PC-3 (cell line): Measurements from ENCODE around the gene MINK1. TPM values are rescaled to one million over a fixed set of nuclear protein-coding genes. Genes with fewer than 3 reads are reported as not detected.

Experiments
- ATAC-seq: fragments of 200-7000 bp; cut with Tn5 transposase; 2 replicates; pipeline ENCODE4 v1.9.1; 2020; ENCODE audit warnings: mild to moderate bottlenecking, moderate library complexity
- BruUV-seq: library from RNA; stranded (reverse); fragments of 400-500 nt; replicated peaks from 2 replicates; lab custom pipeline; 2021; lab: Mats Ljungman, UMichigan
- CTCF ChIA-PET: fragments of 300-600 bp; sonication (Branson Sonifier 250); formaldehyde crosslinking; loops from one replicate; lab custom pipeline; 2022; ENCODE audit warnings: antibody characterized with exemption; lab: Charles Lee
- POLR2A ChIA-PET: fragments of 300-600 bp; sonication (Branson Sonifier 250); formaldehyde crosslinking; loops from one replicate; lab custom pipeline; 2022; ENCODE audit warnings: antibody characterized with exemption; ENCODE audit not compliant: unreplicated experiment; lab: Charles Lee
- DNase-seq: peaks from one replicate; pipeline ENCODE4 v3.0.0-alpha.2; 2015
- H2AFZ ChIP-seq: fragments of 300-600 bp; sonication (generic); 2 replicates; pipeline ENCODE4 v1.6.0; 2016; ENCODE audit warnings: antibody characterized with exemption, low read length
- H3F3A ChIP-seq: fragments of 300-600 bp; sonication (generic); one replicate; pipeline ENCODE4 v1.6.0; 2017; ENCODE audit warnings: antibody characterized with exemption, low read length, control low read depth, mild to moderate bottlenecking; ENCODE audit not compliant: unreplicated experiment
- H3K27ac ChIP-seq: fragments of 300-600 bp; sonication (generic); 2 replicates; pipeline ENCODE4 v1.5.1; 2016; ENCODE audit warnings: mild to moderate bottlenecking, low read length
- H3K27me3 ChIP-seq: fragments of 300-600 bp; sonication (generic); 2 replicates; pipeline ENCODE4 v1.6.1; 2016; ENCODE audit warnings: low read length, mixed read lengths
- H3K36me3 ChIP-seq: fragments of 300-600 bp; sonication (generic); 2 replicates; pipeline ENCODE4 v1.6.1; 2016; ENCODE audit warnings: low read depth, mixed run types, low read length, mixed read lengths
- H3K4me1 ChIP-seq: fragments of 300-600 bp; sonication (generic); 2 replicates; pipeline ENCODE4 v1.5.1; 2016; ENCODE audit warnings: low read length; ENCODE audit not compliant: insufficient read depth
- H3K4me2 ChIP-seq: fragments of 300-600 bp; sonication (generic); 2 replicates; pipeline ENCODE4 v1.6.0; 2016; ENCODE audit warnings: low read length
- H3K4me3 ChIP-seq: fragments of 300-600 bp; sonication (generic); 2 replicates; pipeline ENCODE4 v1.5.1; 2016; ENCODE audit warnings: mild to moderate bottlenecking, low read length, mixed read lengths
- H3K79me2 ChIP-seq: fragments of 300-600 bp; sonication (generic); 2 replicates; pipeline ENCODE4 v1.6.1; 2017; ENCODE audit warnings: low read length, mixed read lengths
- H3K9ac ChIP-seq: fragments of 300-600 bp; sonication (generic); 2 replicates; pipeline ENCODE4 v1.6.0; 2016; ENCODE audit warnings: mild to moderate bottlenecking, low read length
- H3K9me2 ChIP-seq: fragments of 300-600 bp; sonication (generic); replicated peaks from 2 replicates; pipeline ENCODE4 v1.6.1; 2016; ENCODE audit warnings: mixed run types, low read length, mixed read lengths
- H3K9me3 ChIP-seq: fragments of 300-600 bp; sonication (generic); 2 replicates; pipeline ENCODE4 v1.6.1; 2016; ENCODE audit warnings: low read length, mixed read lengths
- H4K20me1 ChIP-seq: fragments of 300-600 bp; sonication (generic); 2 replicates; pipeline ENCODE4 v1.6.1; 2016; ENCODE audit warnings: low read length, mixed read lengths
- EZH2 ChIP-seq: fragments of 300-600 bp; sonication (generic); IDR thresholded peaks from one replicate; pipeline ENCODE4 v1.6.1; 2017; ENCODE audit warnings: antibody characterized with exemption, mild to moderate bottlenecking, low read length; ENCODE audit not compliant: unreplicated experiment
- EZH2phosphoT487 ChIP-seq: fragments of 300-600 bp; sonication (generic); IDR thresholded peaks from 2 replicates; pipeline ENCODE4 v1.6.1; 2018; ENCODE audit warnings: mild to moderate bottlenecking, antibody characterized with exemption, low read length, borderline replicate concordance
- intact Hi-C: fragments of 100-400 bp; cut with micrococcal nuclease; formaldehyde crosslinking; loops from 2 replicates; pipeline ENCODE4 v1.9.0; 2023
- total RNA-seq: library from RNA; depleted of rRNA; stranded (reverse); fragments of >200 nt; gene quantifications from 2 replicates; pipeline ENCODE4 v1.2.3, GENCODE V29; 2014
- TF ChIP-seq, protein P1 (sequence below): fragments of 300-600 bp; sonication (generic); conservative IDR thresholded peaks from 2 replicates; pipeline ENCODE4 v1.5.1; 2017; ENCODE audit warnings: antibody characterized with exemption, low read depth, mild to moderate bottlenecking, low read length

The MINK1 gene
- total RNA-seq, 1 experiment from 2014 or later: 44.5 TPM

DNA sequence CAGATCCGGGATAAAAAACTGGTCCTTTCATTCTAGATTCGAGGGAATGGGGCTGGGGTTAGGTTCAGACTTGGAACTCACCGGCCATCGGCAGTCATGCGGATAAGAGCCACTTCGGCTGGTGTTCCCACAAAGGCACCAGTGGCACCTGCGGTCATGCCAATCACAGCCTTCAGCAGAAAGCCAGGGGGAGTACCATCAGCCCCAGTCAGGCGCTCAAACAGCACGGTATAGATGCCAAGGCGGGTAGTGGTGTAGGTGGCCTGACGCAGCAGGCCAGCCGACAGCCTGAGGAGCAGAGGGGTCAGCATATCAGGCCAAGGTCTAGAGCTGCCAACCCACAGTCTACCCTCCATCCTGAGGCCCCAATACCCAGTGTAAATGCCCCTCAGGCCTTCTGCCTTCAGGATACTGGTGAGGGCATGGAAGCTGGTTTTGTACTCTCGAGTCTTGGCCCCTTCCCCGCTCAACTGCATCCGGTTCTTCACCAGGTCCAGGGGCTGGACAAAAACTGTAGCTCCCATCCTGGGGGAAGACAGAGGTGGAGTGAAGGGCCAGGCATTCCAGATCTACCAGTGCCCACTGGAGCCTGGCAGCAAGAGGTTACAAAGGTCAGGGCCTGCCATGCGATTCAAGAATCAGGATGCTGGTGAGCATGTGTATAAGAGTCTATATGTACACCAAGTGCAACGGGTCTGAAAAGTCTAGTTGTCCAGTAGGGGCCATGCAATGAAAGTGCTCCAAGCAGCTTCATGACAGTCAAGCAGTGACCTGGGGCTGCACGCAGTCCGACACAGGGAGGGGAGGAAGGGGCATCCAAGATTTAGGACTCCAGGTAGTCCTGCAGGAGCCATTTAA, 105.8 kb downstream of the MINK1 start:
- peaks cover 55% of the 10 kb centered on the region for H3K79me2 ChIP-seq
- peak overlapping the region; percentile 97 for H3K4me2 ChIP-seq
- no peaks in the 10 kb centered on the region for H3F3A ChIP-seq
- TF ChIP-seq EZH2phosphoT487: no peak
- no peak for TF ChIP-seq EZH2
- TF ChIP-seq, protein P1, sequence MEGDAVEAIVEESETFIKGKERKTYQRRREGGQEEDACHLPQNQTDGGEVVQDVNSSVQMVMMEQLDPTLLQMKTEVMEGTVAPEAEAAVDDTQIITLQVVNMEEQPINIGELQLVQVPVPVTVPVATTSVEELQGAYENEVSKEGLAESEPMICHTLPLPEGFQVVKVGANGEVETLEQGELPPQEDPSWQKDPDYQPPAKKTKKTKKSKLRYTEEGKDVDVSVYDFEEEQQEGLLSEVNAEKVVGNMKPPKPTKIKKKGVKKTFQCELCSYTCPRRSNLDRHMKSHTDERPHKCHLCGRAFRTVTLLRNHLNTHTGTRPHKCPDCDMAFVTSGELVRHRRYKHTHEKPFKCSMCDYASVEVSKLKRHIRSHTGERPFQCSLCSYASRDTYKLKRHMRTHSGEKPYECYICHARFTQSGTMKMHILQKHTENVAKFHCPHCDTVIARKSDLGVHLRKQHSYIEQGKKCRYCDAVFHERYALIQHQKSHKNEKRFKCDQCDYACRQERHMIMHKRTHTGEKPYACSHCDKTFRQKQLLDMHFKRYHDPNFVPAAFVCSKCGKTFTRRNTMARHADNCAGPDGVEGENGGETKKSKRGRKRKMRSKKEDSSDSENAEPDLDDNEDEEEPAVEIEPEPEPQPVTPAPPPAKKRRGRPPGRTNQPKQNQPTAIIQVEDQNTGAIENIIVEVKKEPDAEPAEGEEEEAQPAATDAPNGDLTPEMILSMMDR: no peak
- H3K4me1 ChIP-seq: peaks cover 22% of the 10 kb centered on the region
- DNase-seq: no peak
- peak overlapping the region; percentile 87 for H3K27ac ChIP-seq
- H3K36me3 ChIP-seq: peaks cover 14% of the 10 kb centered on the region; the same call in 1 of the 2 replicates
- no peak for ATAC-seq
- H3K27me3 ChIP-seq: no peaks in the 10 kb centered on the region
- peak overlapping the region; percentile 91 for H3K4me3 ChIP-seq
- H3K9me3 ChIP-seq: no peaks in the 10 kb centered on the region
- BruUV-seq: TSS peak; percentile 23
- ChIA-PET POLR2A (interaction anchor here (0.5 to 0.8 kb wide), 2 partner anchors 10 to 602 kb away, joined by 3 to 17 read pairs; partner anchors contain the start of gene PFN1), CTCF (interaction anchor here (1.1 to 2.4 kb wide), 3 partner anchors 11 to 148 kb away, joined by 3 to 18 read pairs (median 4); no protein-coding TSS in a partner anchor)
- peak overlapping the region; percentile 98 for H3K9ac ChIP-seq
- intact Hi-C loops: no loop called here
- no peaks in the 10 kb centered on the region for H3K9me2 ChIP-seq
- no peaks in the 10 kb centered on the region for H4K20me1 ChIP-seq
- peak overlapping the region; percentile 76 for H2AFZ ChIP-seq

DNA sequence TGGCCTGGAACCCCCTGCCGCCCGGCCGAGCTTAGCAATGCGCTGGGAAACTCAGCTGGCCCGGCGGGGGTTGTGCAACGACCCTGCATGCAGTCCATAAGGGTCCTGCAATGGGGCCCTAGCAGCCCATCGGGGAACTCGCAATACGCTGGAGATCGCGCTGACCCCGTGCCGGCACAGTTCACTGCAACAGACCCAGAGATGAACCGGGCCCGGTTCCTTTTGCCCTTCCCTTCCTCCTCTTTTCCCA, 106.3 kb downstream of the MINK1 start:
- TF ChIP-seq EZH2phosphoT487 (no peak), EZH2 (no peak)
- TF ChIP-seq, protein P1: no peak
- H3K36me3 ChIP-seq: peaks cover 18% of the 10 kb centered on the region; the same call in 1 of the 2 replicates
- no peaks in the 10 kb centered on the region for H3K27me3 ChIP-seq
- peaks cover 23% of the 10 kb centered on the region for H3K4me1 ChIP-seq
- H3K27ac ChIP-seq: peak overlapping the region; percentile 87
- H3K4me2 ChIP-seq: peak overlapping the region; percentile 97
- H2AFZ ChIP-seq: peak overlapping the region; percentile 76
- ATAC-seq: no peak
- DNase-seq: no peak
- no peaks in the 10 kb centered on the region for H3F3A ChIP-seq
- peak overlapping the region; percentile 91 for H3K4me3 ChIP-seq
- no TSS peak for BruUV-seq
- no peaks in the 10 kb centered on the region for H3K9me3 ChIP-seq
- peaks cover 60% of the 10 kb centered on the region for H3K79me2 ChIP-seq
- H3K9me2 ChIP-seq: no peaks in the 10 kb centered on the region
- H4K20me1 ChIP-seq: peaks cover 3% of the 10 kb centered on the region
- ChIA-PET POLR2A (interaction anchor here (0.8 to 1.5 kb wide), 2 partner anchors 9 to 28 kb away, joined by 3 to 8 read pairs; partner anchors contain the start of genes PFN1 and SPAG7), CTCF (interaction anchor here (1.0 to 2.4 kb wide), 4 partner anchors 11 to 149 kb away, joined by 3 to 18 read pairs (median 4); no protein-coding TSS in a partner anchor)
- intact Hi-C loops: no loop called here
- H3K9ac ChIP-seq: peak overlapping the region; percentile 98
